Keratinocyte (primary cell): ENCODE measurements around the gene EXOC4. TPM values are rescaled to one million over a fixed set of nuclear protein-coding genes. Genes with fewer than 3 reads are reported as not detected.

Experiments used
- DNase-seq: peaks from one replicate; pipeline ENCODE4 v3.0.0-alpha.2; 2011; ENCODE audit warnings: low read depth, missing footprints, low spot score
- FAIRE-seq: peaks from 2 replicates; lab custom pipeline; 2011; peaks lifted over from hg19 to GRCh38; lab: Jason Lieb, UNC
- H2AFZ ChIP-seq: 2 replicates; pipeline ENCODE4 v1.6.0; 2012; ENCODE audit warnings: low read length, control low read depth, inconsistent platforms; ENCODE audit not compliant: control insufficient read depth
- H3K27ac ChIP-seq: 2 replicates; pipeline ENCODE4 v1.5.1; 2011; ENCODE audit warnings: low read length; ENCODE audit not compliant: control insufficient read depth, insufficient read depth
- H3K27me3 ChIP-seq: 3 replicates; pipeline ENCODE4 v1.6.0; 2011; ENCODE audit warnings: low read length; ENCODE audit not compliant: control insufficient read depth, insufficient read depth; ENCODE audit errors: extremely low read depth
- H3K36me3 ChIP-seq, 2 experiments: 2 replicates in 1 of 2; 3 replicates in 1 of 2; pipeline ENCODE4 v1.5.1; 2011; ENCODE audit warnings: low read length in 2 of 2, mild to moderate bottlenecking in 1 of 2; ENCODE audit not compliant: control insufficient read depth in 2 of 2, insufficient read depth in 2 of 2; ENCODE audit errors: extremely low read depth in 1 of 2
- H3K4me1 ChIP-seq: 3 replicates; pipeline ENCODE4 v1.5.1; 2011; ENCODE audit warnings: low read length; ENCODE audit not compliant: control insufficient read depth, insufficient read depth; ENCODE audit errors: extremely low read depth
- H3K4me2 ChIP-seq: 3 replicates; pipeline ENCODE4 v1.6.0; 2011; ENCODE audit warnings: low read depth, low read length; ENCODE audit not compliant: control insufficient read depth, insufficient read depth; ENCODE audit errors: extremely low read depth
- H3K4me3 ChIP-seq, 3 experiments: fragments of 200-600 bp in 1 of 3; sonication (generic) in 1 of 3; 2 replicates in 2 of 3; 3 replicates in 1 of 3; pipeline ENCODE4 v1.5.1; 2011 to 2016; ENCODE audit warnings: low read length in 3 of 3, mild to moderate bottlenecking in 3 of 3, control low read depth in 2 of 3, inconsistent platforms in 1 of 3, low read depth in 1 of 3, mixed read lengths in 1 of 3, mixed run types in 1 of 3, moderate library complexity in 1 of 3; ENCODE audit not compliant: control insufficient read depth in 2 of 3, insufficient read depth in 2 of 3; ENCODE audit errors: extremely low read depth in 1 of 3
- H3K79me2 ChIP-seq: 2 replicates; pipeline ENCODE4 v1.6.0; 2012; ENCODE audit warnings: low read length; ENCODE audit not compliant: control insufficient read depth, insufficient read depth
- H3K9ac ChIP-seq: 3 replicates; pipeline ENCODE4 v1.6.0; 2011; ENCODE audit warnings: low read length; ENCODE audit not compliant: control insufficient read depth, insufficient read depth; ENCODE audit errors: extremely low read depth
- H3K9me1 ChIP-seq: 3 replicates; pipeline ENCODE4 v1.6.0; 2011; ENCODE audit warnings: low read length; ENCODE audit not compliant: control insufficient read depth, insufficient read depth; ENCODE audit errors: extremely low read depth
- H3K9me3 ChIP-seq: 2 replicates; pipeline ENCODE4 v1.5.1; 2012; ENCODE audit warnings: low read depth, low read length; ENCODE audit not compliant: control insufficient read depth
- H4K20me1 ChIP-seq: 3 replicates; pipeline ENCODE4 v1.6.0; 2011; ENCODE audit warnings: low read length; ENCODE audit not compliant: control insufficient read depth, insufficient read depth; ENCODE audit errors: extremely low read depth
- EZH2 ChIP-seq: IDR thresholded peaks from one replicate; pipeline ENCODE4 v1.6.1; 2012; ENCODE audit warnings: inconsistent platforms, mild to moderate bottlenecking, low read length, moderate library complexity
- dilution Hi-C: fragments of 300-500 bp; cut with MboI; formaldehyde crosslinking; loops from one replicate; pipeline ENCODE4 v1.7.0; 2020; ENCODE audit warnings: low sequenced_read_pairs; ENCODE audit not compliant: extremely low pct_ligation_motif_present
- polyA plus RNA-seq, 5 experiments: library from polyadenylated mRNA; depleted of rRNA in 3 of 5; stranded (reverse) in 3 of 5; stranded (forward) in 1 of 5; unstranded in 1 of 5; fragments of >200 nt; gene quantifications; 1 replicate in 1 of 5; 2 replicates in 3 of 5; 3 replicates in 1 of 5; pipeline versions ENCODE4 v1.2.1 to v1.2.3, GENCODE V29; 2011 to 2012; ENCODE audit warnings: missing spikeins in 2 of 5, low read depth in 1 of 5, low replicate concordance in 1 of 5
- TF ChIP-seq, protein P1 (sequence below), 3 experiments: IDR thresholded peaks in 1 of 3; conservative IDR thresholded peaks in 1 of 3; optimal IDR thresholded peaks in 1 of 3; 2 replicates in 2 of 3; 3 replicates in 1 of 3; pipeline versions ENCODE3 to v1.5.1; 2011; ENCODE audit warnings: low read length in 3 of 3, mild to moderate bottlenecking in 3 of 3, moderate library complexity in 2 of 3, control low read depth in 1 of 3, inconsistent platforms in 1 of 3; ENCODE audit not compliant: insufficient read depth in 2 of 3; ENCODE audit errors: extremely low read depth in 1 of 3

Gene EXOC4
- polyA plus RNA-seq, 1 donor (not counting 4 experiments of a cell fraction or from before 2014, with no cell fraction given): 52.6 TPM

GRCh38 chr7:134051020-134051419 is 798.1 kb downstream of the EXOC4 start:
- H3K9me1 ChIP-seq: no peaks in the 10 kb centered on the region
- no peaks in the 10 kb centered on the region for H3K79me2 ChIP-seq
- H3K27me3 ChIP-seq: no peaks in the 10 kb centered on the region
- no peak for TF ChIP-seq EZH2
- TF ChIP-seq, protein P1, sequence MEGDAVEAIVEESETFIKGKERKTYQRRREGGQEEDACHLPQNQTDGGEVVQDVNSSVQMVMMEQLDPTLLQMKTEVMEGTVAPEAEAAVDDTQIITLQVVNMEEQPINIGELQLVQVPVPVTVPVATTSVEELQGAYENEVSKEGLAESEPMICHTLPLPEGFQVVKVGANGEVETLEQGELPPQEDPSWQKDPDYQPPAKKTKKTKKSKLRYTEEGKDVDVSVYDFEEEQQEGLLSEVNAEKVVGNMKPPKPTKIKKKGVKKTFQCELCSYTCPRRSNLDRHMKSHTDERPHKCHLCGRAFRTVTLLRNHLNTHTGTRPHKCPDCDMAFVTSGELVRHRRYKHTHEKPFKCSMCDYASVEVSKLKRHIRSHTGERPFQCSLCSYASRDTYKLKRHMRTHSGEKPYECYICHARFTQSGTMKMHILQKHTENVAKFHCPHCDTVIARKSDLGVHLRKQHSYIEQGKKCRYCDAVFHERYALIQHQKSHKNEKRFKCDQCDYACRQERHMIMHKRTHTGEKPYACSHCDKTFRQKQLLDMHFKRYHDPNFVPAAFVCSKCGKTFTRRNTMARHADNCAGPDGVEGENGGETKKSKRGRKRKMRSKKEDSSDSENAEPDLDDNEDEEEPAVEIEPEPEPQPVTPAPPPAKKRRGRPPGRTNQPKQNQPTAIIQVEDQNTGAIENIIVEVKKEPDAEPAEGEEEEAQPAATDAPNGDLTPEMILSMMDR (optimal IDR thresholded peaks at IDR 0.05 in 1 of 3, IDR thresholded peaks at IDR 0.05 in 1 of 3, conservative IDR thresholded peaks at IDR 0.05 in 1 of 3; ENCODE audit: extremely low read depth in 1 of 3, insufficient read depth in 2 of 3, low read length in 3 of 3): no peak
- H4K20me1 ChIP-seq: no peaks in the 10 kb centered on the region
- no peak overlapping the region for H2AFZ ChIP-seq
- H3K4me3 ChIP-seq: no peak overlapping the region
- H3K27ac ChIP-seq: no peak overlapping the region
- H3K4me2 ChIP-seq: no peak overlapping the region
- no peaks in the 10 kb centered on the region for H3K9me3 ChIP-seq
- FAIRE-seq (no peak), DNase-seq (no peak)
- no peak overlapping the region for H3K9ac ChIP-seq
- no peaks in the 10 kb centered on the region for H3K4me1 ChIP-seq
- dilution Hi-C loops: no loop called here
- H3K36me3 ChIP-seq: no peaks in the 10 kb centered on the region

GRCh38 chr7:134056816-134057215 is 803.9 kb downstream of the EXOC4 start:
- TF ChIP-seq, protein P1 (optimal IDR thresholded peaks at IDR 0.05 in 1 of 3, IDR thresholded peaks at IDR 0.05 in 1 of 3, conservative IDR thresholded peaks at IDR 0.05 in 1 of 3; ENCODE audit: extremely low read depth in 1 of 3, insufficient read depth in 2 of 3, low read length in 3 of 3): no peak
- TF ChIP-seq EZH2: no peak
- H3K4me2 ChIP-seq: no peak overlapping the region
- no peaks in the 10 kb centered on the region for H3K9me1 ChIP-seq
- no peak overlapping the region for H3K9ac ChIP-seq
- H3K79me2 ChIP-seq: no peaks in the 10 kb centered on the region
- H3K27ac ChIP-seq: no peak overlapping the region
- no peaks in the 10 kb centered on the region for H3K36me3 ChIP-seq
- peaks cover 4% of the 10 kb centered on the region for H4K20me1 ChIP-seq
- DNase-seq (no peak), FAIRE-seq (no peak)
- H3K4me3 ChIP-seq: no peak overlapping the region
- H3K9me3 ChIP-seq: no peaks in the 10 kb centered on the region
- dilution Hi-C loops: no loop called here
- no peak overlapping the region for H2AFZ ChIP-seq
- no peaks in the 10 kb centered on the region for H3K27me3 ChIP-seq
- H3K4me1 ChIP-seq: no peaks in the 10 kb centered on the region
